Vagina (tissue), 2 donors: ENCODE measurements around the gene C19orf33. TPM values are rescaled to one million over a fixed set of nuclear protein-coding genes. Genes with fewer than 3 reads are reported as not detected.

Experiments
- DNase-seq, 2 donors: peaks; one replicate each; pipeline ENCODE4 v3.0.0-alpha.2; 2017; ENCODE audit errors: extremely low spot score in 2 of 2
- H3K27ac ChIP-seq: fragments of 200-600 bp; sonication (generic); one replicate; pipeline ENCODE4 v1.5.1; 2019
- H3K27me3 ChIP-seq: fragments of 200-600 bp; sonication (generic); one replicate; pipeline ENCODE4 v1.5.1; 2019
- H3K36me3 ChIP-seq, 2 donors: fragments of 200-600 bp; sonication (generic); one replicate each; pipeline ENCODE4 v1.5.1; 2017 to 2019
- H3K4me1 ChIP-seq: fragments of 200-600 bp; sonication (generic); one replicate; pipeline ENCODE4 v1.5.1; 2019
- H3K4me3 ChIP-seq, 2 donors: fragments of 200-600 bp; sonication (generic); 1 replicate in 1 of 2; 2 replicates in 1 of 2; pipeline ENCODE4 v1.5.1; 2016 to 2019
- H3K9me3 ChIP-seq: fragments of 200-600 bp; sonication (generic); one replicate; pipeline ENCODE4 v1.5.1; 2019
- POLR2A ChIP-seq, 2 donors: fragments of 450-650 bp; IDR thresholded peaks; one replicate each; pipeline ENCODE4 v1.6.1; 2017; ENCODE audit warnings: antibody characterized with exemption in 2 of 2, mild to moderate bottlenecking in 2 of 2, moderate library complexity in 2 of 2
- POLR2AphosphoS5 ChIP-seq, 2 donors: sonication (generic); formaldehyde crosslinking; IDR thresholded peaks; one replicate each; pipeline ENCODE4 v1.9.0; 2017; ENCODE audit warnings: antibody characterized with exemption in 2 of 2, mild to moderate bottlenecking in 2 of 2, low read depth in 1 of 2; ENCODE audit not compliant: insufficient read depth in 1 of 2
- intact Hi-C: fragments of 100-400 bp; cut with DNase I; formaldehyde crosslinking; loops from one replicate; pipeline ENCODE4 v1.15.1; 2023
- total RNA-seq: library from RNA; depleted of rRNA; stranded (reverse); fragments of >200 nt; gene quantifications from one replicate; pipeline ENCODE4 v1.2.3, GENCODE V29; 2016
- TF ChIP-seq, protein P1 (sequence below), 3 experiments: fragments of 450-650 bp in 2 of 3; fragments of 200-600 bp in 1 of 3; sonication (generic) in 1 of 3; IDR thresholded peaks; one replicate each; pipeline ENCODE4 v1.5.1; 2017 to 2019; ENCODE audit warnings: antibody characterized with exemption in 3 of 3, mild to moderate bottlenecking in 2 of 3, moderate library complexity in 2 of 3

C19orf33 gene
- total RNA-seq, 1 donor from 2014 or later, result 96.5 TPM

DNA sequence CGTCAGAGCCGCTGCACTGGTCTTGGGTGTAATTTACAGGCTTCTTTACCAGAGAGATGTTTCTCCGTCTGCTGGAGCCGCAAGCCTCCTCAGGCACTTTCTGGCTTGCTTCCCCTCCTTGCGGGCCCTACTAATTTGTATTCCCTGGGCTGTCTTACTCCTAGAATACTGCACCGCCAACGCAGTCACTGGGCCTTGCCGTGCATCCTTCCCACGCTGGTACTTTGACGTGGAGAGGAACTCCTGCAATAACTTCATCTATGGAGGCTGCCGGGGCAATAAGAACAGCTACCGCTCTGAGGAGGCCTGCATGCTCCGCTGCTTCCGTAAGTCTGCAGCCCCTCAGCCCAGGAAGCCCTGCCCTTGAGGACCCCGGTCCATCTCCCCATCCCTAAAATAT lies 14.1 kb upstream of the C19orf33 start:
- TF ChIP-seq POLR2AphosphoS5 (IDR thresholded peaks at IDR 0.05; ENCODE audit: insufficient read depth in 1 of 2, low read depth in 1 of 2) (no peak), POLR2A (IDR thresholded peaks at IDR 0.05) (no peak)
- TF ChIP-seq, protein P1, sequence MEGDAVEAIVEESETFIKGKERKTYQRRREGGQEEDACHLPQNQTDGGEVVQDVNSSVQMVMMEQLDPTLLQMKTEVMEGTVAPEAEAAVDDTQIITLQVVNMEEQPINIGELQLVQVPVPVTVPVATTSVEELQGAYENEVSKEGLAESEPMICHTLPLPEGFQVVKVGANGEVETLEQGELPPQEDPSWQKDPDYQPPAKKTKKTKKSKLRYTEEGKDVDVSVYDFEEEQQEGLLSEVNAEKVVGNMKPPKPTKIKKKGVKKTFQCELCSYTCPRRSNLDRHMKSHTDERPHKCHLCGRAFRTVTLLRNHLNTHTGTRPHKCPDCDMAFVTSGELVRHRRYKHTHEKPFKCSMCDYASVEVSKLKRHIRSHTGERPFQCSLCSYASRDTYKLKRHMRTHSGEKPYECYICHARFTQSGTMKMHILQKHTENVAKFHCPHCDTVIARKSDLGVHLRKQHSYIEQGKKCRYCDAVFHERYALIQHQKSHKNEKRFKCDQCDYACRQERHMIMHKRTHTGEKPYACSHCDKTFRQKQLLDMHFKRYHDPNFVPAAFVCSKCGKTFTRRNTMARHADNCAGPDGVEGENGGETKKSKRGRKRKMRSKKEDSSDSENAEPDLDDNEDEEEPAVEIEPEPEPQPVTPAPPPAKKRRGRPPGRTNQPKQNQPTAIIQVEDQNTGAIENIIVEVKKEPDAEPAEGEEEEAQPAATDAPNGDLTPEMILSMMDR (IDR thresholded peaks at IDR 0.05), result no peak
- intact Hi-C loops, result no loop called here
- Histone ChIP-seq H3K36me3 (no peaks in the 10 kb centered on the region), H3K4me3 (no peak overlapping the region), H3K27me3 (no peaks in the 10 kb centered on the region), H3K4me1 (peaks cover 40% of the 10 kb centered on the region), H3K9me3 (no peaks in the 10 kb centered on the region), H3K27ac (peak overlapping the region; percentile 46)
- DNase-seq, result no peak

DNA sequence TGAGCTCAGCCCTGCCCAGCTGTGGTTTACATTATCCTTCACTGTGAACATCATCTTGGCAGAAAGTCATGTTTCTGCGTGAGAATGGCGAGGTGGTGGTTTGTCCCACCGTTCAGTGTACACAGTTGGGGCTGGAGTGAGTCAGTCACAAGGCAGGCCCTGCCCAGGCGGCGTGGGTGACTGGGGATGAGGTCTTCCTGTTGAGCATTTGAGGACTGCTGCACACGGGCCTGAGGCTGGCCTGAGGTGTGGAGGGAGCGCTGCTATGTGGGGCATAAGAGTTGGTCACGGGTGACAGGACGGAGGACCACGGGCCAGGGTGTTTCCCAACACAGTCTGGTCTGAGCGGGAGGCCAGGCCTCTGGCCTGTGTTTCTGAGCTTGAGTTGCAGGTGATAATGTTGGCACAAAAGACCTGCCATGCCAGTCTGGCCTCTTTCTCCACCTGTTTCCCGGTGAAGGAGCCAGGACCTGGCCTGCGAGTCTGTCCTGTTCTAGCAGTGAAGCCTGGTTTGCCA lies 13.4 kb upstream of the C19orf33 start:
- intact Hi-C loops, result no loop called here
- TF ChIP-seq POLR2AphosphoS5 (IDR thresholded peaks at IDR 0.05; ENCODE audit: insufficient read depth in 1 of 2, low read depth in 1 of 2) (peak; percentile 51 to 65), POLR2A (IDR thresholded peaks at IDR 0.05) (no peak)
- no peak overlapping the region for H3K4me3 ChIP-seq
- no peaks in the 10 kb centered on the region for H3K27me3 ChIP-seq
- no peak for DNase-seq
- peak overlapping the region; percentile 46 for H3K27ac ChIP-seq
- peaks cover 34% of the 10 kb centered on the region for H3K4me1 ChIP-seq
- no peaks in the 10 kb centered on the region for H3K36me3 ChIP-seq
- H3K9me3 ChIP-seq, result no peaks in the 10 kb centered on the region

DNA sequence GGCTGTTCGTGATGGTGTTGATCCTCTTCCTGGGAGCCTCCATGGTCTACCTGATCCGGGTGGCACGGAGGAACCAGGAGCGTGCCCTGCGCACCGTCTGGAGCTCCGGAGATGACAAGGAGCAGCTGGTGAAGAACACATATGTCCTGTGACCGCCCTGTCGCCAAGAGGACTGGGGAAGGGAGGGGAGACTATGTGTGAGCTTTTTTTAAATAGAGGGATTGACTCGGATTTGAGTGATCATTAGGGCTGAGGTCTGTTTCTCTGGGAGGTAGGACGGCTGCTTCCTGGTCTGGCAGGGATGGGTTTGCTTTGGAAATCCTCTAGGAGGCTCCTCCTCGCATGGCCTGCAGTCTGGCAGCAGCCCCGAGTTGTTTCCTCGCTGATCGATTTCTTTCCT lies 12.2 kb upstream of the C19orf33 start:
- DNase-seq, result no peak
- Histone ChIP-seq H3K4me3 (no peak overlapping the region), H3K4me1 (peaks cover 35% of the 10 kb centered on the region), H3K27me3 (no peaks in the 10 kb centered on the region), H3K36me3 (no peaks in the 10 kb centered on the region), H3K27ac (peak overlapping the region; percentile 27), H3K9me3 (no peaks in the 10 kb centered on the region)
- intact Hi-C loops, result no loop called here
- TF ChIP-seq, protein P1 (IDR thresholded peaks at IDR 0.05), result no peak
- TF ChIP-seq POLR2A (IDR thresholded peaks at IDR 0.05) (no peak), POLR2AphosphoS5 (IDR thresholded peaks at IDR 0.05; ENCODE audit: insufficient read depth in 1 of 2, low read depth in 1 of 2) (no peak)

DNA sequence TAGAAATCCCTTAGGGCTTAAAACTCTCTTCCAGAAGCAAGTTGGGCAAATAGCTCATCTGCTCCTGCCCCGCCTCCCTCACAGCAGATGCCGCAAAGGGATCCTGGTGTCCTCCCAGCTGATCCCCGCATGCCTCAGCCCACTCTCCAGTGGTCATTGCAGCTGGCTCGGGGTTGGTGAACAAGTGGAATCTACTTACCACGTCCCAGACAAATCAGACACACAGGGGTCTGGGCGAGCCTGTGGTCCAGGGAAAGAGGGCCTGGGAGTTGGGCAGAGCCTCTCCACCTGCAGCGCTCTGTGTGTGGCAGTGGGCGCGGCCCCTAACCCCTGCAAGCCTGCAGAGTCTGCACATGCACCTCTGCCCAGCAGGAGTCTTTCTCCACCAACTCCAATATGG lies 10.8 kb upstream of the C19orf33 start:
- no peaks in the 10 kb centered on the region for H3K36me3 ChIP-seq
- no peaks in the 10 kb centered on the region for H3K27me3 ChIP-seq
- no peak overlapping the region for H3K27ac ChIP-seq
- no peak for TF ChIP-seq POLR2A (IDR thresholded peaks at IDR 0.05)
- TF ChIP-seq POLR2AphosphoS5 (IDR thresholded peaks at IDR 0.05; ENCODE audit: insufficient read depth in 1 of 2, low read depth in 1 of 2), result no peak
- TF ChIP-seq, protein P1 (IDR thresholded peaks at IDR 0.05), result no peak
- intact Hi-C loops, result no loop called here
- peaks cover 49% of the 10 kb centered on the region for H3K4me1 ChIP-seq
- DNase-seq, result no peak
- H3K9me3 ChIP-seq, result no peaks in the 10 kb centered on the region
- H3K4me3 ChIP-seq, result no peak overlapping the region

DNA sequence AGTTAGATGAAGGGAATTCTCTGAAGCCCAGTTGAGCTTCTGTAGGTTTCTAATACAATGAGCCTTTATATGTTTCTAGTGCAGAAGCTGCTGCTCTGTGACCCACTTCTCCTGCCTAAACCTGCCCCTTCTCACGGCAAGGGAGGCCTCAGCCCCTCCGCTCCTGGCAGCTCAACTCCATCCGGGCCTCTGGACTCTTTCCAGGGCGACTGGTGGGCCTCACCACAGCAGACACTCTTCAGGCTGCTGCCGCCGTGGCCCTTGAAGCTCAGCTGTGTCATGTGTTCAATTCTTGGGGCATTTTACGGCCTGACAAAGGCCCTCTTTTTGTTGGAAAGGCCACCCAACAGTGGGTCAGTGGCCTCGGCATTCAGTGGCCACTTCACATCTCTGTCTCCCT lies 10.0 kb upstream of the C19orf33 start:
- Histone ChIP-seq H3K9me3 (no peaks in the 10 kb centered on the region), H3K36me3 (no peaks in the 10 kb centered on the region), H3K4me1 (peaks cover 57% of the 10 kb centered on the region), H3K27ac (no peak overlapping the region), H3K4me3 (no peak overlapping the region), H3K27me3 (no peaks in the 10 kb centered on the region)
- TF ChIP-seq, protein P1 (IDR thresholded peaks at IDR 0.05), result no peak
- TF ChIP-seq POLR2AphosphoS5 (IDR thresholded peaks at IDR 0.05; ENCODE audit: insufficient read depth in 1 of 2, low read depth in 1 of 2) (no peak), POLR2A (IDR thresholded peaks at IDR 0.05) (no peak)
- intact Hi-C loops, result no loop called here
- no peak for DNase-seq
